GM15510 (cell line): ENCODE data around the gene CHST11.

Source experiments
- POLR2A ChIP-seq: IDR thresholded peaks from 3 replicates; pipeline ENCODE4 v1.6.1; 2011; ENCODE audit warnings: borderline replicate concordance; ENCODE audit not compliant: insufficient read length; ENCODE audit errors: extremely low read depth

The CHST11 gene

GRCh38 chr12:104792570-104792969 lies 335.8 kb downstream of the CHST11 start:
- no peak for TF ChIP-seq POLR2A

GRCh38 chr12:104793285-104793684 lies 336.5 kb downstream of the CHST11 start:
- TF ChIP-seq POLR2A: no peak

- no peak for TF ChIP-seq POLR2A
Measured at GRCh38 chr12:104793968-104794367, 337.2 kb downstream of the CHST11 start.

- TF ChIP-seq POLR2A: no peak
Measured at GRCh38 chr12:104796475-104796862, 339.7 kb downstream of the CHST11 start.

- no peak for TF ChIP-seq POLR2A
Measured at GRCh38 chr12:104799458-104799857, 342.7 kb downstream of the CHST11 start.

GRCh38 chr12:104801005-104801404 lies 344.3 kb downstream of the CHST11 start:
- no peak for TF ChIP-seq POLR2A

- TF ChIP-seq POLR2A: no peak
Measured at GRCh38 chr12:104801427-104801826, 344.7 kb downstream of the CHST11 start.

GRCh38 chr12:104802208-104802607 lies 345.5 kb downstream of the CHST11 start:
- TF ChIP-seq POLR2A: no peak

- TF ChIP-seq POLR2A: no peak
Measured at GRCh38 chr12:104805186-104805585, 348.4 kb downstream of the CHST11 start.

- no peak for TF ChIP-seq POLR2A
Measured at GRCh38 chr12:104809251-104809650, 352.5 kb downstream of the CHST11 start.

- TF ChIP-seq POLR2A: no peak
Measured at GRCh38 chr12:104809706-104810385, 353.1 kb downstream of the CHST11 start.
